Heart left ventricle (tissue), 13 donors: ENCODE results near the gene SNED1.

ENCODE experiments used
- POLR2A ChIP-seq, 2 donors: fragments of 450-650 bp; IDR thresholded peaks; one replicate each; pipeline ENCODE4 v1.6.1; 2017; ENCODE audit warnings: antibody characterized with exemption in 2 of 2, mild to moderate bottlenecking in 2 of 2, moderate library complexity in 2 of 2
- TF ChIP-seq, protein P1 (sequence below), 12 donors: fragments of 200-600 bp; sonication (generic) in 4 of 12; IDR thresholded peaks; one replicate each; pipeline versions ENCODE4 v1.5.0 to v1.8.0; 2018 to 2022; ENCODE audit warnings: antibody characterized with exemption in 12 of 12, mild to moderate bottlenecking in 5 of 12
- donor health status: ischemic (EF 13 %, LVEDD 7.1; RV severe dilation, severe dysfunction).
- donor health status: DM: no; HTN: yes; CAD: no.
- donor health status: DM: no; HTN: no; CAD: no.
- donor health status: ischemic (EF 25% LVEDD 6.9; RV normal size, moderate dysfunction).
- donor health status: ischemic (EF 25% LVEDD 5.7; RV mildly dilated, moderate dysfunction).
- donor health status: ischemic (EF 35%, LVEDD 5.7; RV mildly dilated, moderate dysfunction).
- donor health status: nonischemic (EF 11% LVEDD 7.7; RV severe dilation, severe dysfunction).
- donor health status: DM: yes; HTN: yes; CAD: no.
- donor health status: PGD.
- donor health status: ischemic (EF 29% LVEDD 5.4; RV normal size, mild dysfunction).
- donor health status: nonischemic (EF 23%, LVEDD 6.1; RV moderate dilation, normal function).

GRCh38 chr2:241142593-241142992 is 144.2 kb downstream of the SNED1 start:
- TF ChIP-seq, protein P1, sequence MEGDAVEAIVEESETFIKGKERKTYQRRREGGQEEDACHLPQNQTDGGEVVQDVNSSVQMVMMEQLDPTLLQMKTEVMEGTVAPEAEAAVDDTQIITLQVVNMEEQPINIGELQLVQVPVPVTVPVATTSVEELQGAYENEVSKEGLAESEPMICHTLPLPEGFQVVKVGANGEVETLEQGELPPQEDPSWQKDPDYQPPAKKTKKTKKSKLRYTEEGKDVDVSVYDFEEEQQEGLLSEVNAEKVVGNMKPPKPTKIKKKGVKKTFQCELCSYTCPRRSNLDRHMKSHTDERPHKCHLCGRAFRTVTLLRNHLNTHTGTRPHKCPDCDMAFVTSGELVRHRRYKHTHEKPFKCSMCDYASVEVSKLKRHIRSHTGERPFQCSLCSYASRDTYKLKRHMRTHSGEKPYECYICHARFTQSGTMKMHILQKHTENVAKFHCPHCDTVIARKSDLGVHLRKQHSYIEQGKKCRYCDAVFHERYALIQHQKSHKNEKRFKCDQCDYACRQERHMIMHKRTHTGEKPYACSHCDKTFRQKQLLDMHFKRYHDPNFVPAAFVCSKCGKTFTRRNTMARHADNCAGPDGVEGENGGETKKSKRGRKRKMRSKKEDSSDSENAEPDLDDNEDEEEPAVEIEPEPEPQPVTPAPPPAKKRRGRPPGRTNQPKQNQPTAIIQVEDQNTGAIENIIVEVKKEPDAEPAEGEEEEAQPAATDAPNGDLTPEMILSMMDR (IDR thresholded peaks at IDR 0.05), result no peak
- TF ChIP-seq POLR2A (IDR thresholded peaks at IDR 0.05), result no peak
